SKM-1 treated with dmso at 0.1 percent for 144 hours (cell line): ENCODE data around the gene METTL1.

ENCODE experiments used
- DNase-seq: peaks from one replicate; lab custom pipeline; 2025; ENCODE audit not compliant: unreplicated experiment; lab: John Stamatoyannopoulos, UW

The METTL1 gene

DNA sequence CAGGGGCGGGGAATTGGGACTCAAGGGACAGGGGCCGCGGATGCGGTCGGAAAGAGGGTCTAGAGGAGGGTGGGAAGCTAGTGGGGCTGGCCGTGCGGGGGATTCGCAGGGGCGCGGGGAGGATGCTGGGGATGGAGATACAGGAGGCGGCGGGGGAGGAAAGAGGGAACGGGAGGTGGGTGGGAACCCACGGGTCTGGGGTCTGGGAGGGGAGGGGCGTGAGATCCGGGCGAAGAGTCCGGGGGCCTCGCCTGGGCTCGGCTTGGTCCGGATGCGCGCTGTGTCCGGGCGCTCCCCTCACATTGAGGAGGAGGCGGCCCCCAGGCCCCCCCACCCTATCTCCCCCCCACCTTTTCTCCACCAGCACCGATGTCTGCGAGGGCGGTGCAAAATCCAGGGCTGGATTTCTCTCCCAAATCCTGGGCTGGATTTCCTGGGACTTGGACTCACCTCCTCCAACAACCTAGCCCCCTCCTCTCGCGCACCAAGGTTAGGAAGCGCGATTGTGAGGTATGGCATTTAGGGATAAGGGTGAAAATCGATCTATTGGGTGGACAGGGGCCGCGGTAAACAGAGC lies 33.2 kb downstream of the METTL1 start, which contains the start of gene AGAP2:
TSS of gene AGAP2 (minus strand) at position 82 of the 577 bp plus-strand sequence. CDS start 496 bp downstream, outside the sequence.
- DNase-seq, result no peak

DNA sequence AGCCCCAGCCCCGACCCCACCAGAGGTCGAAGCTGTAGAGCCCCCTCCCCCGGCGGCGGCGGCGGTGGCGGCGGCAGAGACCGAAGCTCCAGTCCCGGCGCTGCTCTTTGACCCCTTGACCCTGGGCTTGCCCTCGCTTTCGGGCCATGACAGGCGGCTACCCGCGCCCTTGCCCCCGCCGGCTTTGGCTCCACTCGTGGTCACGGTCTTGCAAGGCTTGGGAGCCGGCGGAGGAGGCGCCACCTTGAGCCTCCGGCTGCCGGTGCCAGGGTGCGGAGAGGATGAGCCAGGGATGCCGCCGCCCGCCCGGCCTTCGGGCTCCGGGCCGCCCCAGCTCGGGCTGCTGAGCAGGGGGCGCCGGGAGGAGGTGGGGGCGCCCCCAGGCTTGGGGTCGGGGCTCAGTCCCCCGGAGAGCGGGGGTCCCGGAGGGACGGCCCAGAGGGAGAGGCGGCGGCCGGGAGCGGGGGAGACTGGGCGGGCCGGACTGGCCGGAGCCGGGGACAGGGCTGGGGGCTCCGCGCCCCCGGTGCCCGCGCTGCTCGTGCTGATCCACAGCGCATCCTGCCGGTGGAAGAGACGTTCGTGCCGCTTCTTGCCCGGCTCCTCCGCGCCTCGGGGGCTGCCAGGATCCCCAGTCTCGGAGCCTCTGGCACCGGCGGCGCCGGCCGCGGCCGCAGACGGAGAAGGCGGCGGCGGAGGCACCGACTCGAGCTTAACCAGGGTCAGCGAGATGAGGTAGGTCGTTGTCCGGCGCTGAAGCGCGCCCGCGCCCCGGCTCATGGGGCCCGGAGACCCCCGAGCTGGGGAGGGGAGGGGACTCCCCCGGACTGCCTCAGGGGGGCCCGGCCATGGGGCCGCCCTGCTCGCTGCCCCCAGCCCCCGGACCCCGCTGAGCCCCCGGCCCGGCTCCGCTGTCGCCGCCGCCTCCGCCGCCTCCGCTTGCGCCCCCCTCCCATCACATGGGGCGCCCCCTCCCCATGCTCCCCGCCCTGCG lies 34.1 kb downstream of the METTL1 start:
- DNase-seq, result no peak

GRCh38 chr12:57736741-57737466 lies 35.0 kb downstream of the METTL1 start:
- no peak for DNase-seq

- no peak for DNase-seq
These were observed 35.8 kb downstream of the METTL1 start for GRCh38 chr12:57735952-57736740.

- no peak for DNase-seq
These were observed 36.6 kb downstream of the METTL1 start for GRCh38 chr12:57735198-57735855.

DNA sequence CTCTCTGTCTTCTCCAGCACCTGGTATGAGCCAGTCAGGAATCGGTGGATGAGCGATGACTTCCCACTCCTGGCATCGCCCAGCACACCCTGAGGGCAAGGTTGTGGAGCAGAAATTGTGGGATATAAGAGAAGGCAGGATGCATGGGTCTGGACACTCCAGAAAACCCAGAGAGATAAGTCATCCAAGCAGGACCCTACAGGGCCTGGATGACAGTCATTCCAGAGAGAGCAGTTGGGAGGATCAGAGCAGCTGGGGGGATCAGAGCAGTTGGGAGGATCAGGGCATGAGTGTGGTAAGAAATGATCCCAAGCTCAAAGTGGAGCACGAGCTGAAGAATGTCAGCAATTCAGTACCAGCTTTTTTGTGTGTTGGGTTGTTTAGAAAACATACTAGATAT lies 37.3 kb downstream of the METTL1 start:
- DNase-seq, result no peak

GRCh38 chr12:57733928-57734327 lies 38.0 kb downstream of the METTL1 start:
- DNase-seq, result no peak

GRCh38 chr12:57732726-57733593 lies 38.9 kb downstream of the METTL1 start:
- DNase-seq, result no peak

DNA sequence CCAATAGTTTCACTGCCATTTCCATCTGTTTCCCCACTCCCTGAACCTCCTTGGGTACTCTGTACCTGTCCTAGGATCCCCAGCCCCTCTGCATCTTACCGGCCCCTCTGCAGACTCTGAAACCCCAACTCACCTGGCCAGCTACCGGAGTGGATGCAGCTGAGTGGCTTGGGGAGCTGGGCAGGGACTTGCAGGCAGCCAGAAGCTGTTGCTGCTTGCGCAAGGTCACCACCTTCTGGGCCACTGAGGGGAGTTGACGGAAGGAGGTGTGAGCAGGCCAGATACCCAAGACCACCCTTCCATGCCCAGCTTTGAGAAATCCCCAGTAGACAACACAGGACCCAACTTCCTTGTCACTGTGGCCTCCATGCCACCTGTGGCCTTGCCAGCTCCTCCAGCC lies 39.6 kb downstream of the METTL1 start:
- DNase-seq, result no peak

DNA sequence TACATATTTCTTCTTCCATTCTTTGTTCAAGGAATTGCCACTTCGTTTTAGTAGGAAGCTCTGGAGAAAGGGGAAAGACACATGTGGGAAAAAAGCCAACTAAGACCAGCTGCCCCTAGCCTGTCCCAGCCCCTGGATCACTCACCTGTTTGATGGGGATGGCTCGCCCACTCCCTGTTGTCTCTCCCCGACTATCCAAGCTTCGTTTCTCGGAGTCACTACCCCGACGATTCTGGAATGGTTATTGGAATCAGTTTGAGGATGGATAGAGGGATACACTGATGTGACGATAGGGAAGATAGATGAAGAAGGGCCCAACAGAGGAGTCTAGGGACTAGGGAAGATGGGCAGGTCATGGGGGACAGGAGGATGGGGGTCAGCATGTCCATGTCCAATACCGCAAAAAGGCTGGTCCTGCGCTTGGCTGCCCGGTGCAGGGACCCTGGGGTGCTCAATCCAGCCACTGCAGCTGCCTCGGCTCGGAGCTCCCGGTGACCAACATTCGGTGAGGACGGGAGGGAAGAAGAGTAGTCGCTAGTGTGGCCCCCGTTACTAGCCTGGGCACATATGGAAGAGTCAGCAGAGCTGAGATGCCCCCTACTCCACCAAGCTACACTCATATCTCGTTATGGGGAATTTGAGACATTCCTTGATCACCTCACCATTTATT lies 40.4 kb downstream of the METTL1 start:
- DNase-seq, result no peak

DNA sequence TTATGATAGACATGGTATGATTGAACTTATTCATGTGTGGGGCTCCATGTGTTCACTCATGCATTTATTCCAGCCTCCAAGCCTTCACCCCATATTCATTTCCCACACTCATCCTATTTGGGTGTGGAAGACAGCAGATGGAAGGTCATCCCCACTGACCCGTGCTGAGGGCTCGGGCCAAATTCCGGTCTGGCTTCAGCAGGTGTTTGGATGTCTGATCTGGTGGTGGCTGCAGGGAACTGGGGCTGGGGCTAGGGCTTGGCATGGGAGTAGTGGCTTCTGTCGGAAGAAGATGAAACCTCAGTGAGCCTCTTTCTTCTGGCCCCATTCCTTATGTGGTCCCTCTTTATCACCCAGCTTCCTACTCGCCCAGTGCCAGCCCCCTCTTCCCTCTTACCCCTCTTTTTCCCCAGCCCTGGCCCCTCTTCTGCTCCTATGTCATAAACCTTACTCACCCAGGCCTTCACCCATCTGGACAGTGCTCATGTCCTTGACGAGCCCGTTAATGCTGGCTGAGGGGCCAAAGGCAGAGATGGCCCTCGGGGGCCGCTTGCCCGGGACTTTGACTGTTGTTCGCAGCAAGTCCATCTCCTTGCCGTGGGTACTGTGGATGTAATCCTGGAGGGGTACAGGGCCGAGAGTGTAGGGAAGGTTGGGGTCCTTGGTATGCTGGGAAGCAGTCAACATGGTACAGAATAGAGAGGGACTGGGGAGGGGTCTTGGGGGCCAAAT lies 41.4 kb downstream of the METTL1 start:
- DNase-seq, result no peak

DNA sequence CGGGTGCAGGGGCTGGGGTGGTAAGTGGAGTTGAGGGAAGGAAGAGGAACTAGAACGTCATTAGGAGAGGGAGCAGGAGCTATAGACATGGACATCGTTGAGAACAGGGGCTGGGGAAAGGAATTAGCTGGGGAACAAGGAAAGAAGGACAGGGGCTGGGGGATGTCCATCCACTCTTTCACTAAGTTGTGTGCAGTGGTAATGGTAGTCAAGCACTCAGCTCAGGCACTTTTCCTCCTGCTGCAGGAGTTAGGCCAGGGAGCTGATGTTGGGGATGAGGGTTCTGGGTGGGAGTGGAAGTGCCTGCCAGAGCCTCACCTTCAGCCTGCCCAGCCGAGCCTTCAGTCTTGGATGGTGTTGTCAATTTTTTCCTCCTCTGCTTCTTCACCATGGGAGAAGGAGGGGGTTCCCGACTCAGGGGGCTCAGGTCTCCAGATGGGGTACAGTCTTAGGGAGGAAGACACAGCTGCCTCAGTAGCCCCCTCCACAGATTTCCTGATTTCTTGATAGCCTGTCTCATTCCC lies 42.5 kb downstream of the METTL1 start:
- DNase-seq, result no peak

DNA sequence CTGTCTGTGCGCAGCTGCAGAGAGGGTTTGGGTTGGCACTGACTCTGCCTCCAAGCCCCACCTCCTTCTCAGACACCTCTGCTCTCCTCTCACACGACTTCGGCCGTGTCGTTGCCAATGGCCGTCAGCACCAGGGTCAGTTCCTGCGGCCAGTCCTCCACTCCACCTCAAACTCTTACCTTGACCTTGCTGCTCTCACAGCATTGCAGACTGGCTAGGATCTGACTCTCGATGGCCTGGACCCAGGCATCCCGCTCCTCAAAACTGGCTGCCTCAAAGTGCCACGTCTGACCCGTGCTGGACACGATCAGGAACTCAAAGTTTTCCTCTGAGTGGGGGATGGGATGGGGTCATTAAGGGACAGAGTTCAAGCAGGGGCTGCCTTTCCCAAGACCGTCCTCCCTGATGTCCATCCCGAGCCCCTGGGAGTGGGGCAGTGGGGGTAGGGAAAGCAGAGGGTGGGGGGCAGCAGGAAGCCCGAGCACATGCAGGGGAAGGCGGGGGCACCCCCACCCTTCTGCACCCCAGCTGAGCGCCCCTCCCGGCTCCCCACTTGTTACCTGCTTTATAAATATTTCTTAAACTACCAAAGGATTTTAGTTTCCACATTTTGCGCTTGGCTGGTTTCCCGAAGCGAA lies 44.0 kb downstream of the METTL1 start:
- no peak for DNase-seq

GRCh38 chr12:57726884-57727757 lies 44.8 kb downstream of the METTL1 start:
- DNase-seq, result no peak

DNA sequence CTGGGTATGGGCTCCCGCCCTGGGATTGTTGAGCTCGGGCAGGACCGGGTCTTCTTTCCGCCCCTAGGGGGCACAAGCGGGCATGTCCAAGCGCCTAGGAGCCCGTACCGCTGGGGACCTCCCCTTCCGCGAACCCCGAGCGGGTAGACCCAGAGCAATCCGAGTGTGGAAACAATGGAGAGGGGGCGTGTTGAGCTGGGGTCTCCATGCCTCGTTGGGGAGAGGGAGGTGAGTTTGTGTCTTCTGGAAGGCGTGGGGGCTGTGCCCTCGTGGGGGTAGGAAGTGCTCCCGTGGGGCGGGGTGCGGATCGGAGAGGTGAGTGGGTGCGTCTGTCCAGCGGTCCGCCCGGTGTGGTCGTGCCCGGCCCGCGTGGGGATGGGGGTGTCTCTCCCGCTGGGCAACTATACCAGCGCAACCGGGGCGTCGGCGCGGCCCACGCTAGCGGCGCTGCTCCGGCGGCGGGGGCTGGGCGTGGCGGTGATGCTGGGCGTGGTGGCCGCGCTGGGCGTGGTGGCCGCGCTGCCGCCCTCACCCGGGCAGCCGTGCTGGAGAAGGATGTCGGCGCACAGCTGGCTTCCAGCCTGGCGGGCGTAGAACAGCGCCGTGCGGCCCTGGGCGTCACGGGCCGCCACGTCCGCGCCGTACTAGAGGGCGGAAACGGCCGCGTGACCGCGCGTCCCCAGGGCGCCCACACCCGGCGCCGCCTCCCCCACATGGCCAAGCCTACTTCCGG lies 45.6 kb downstream of the METTL1 start:
- DNase-seq, result no peak

- no peak for DNase-seq
These were observed 46.1 kb downstream of the METTL1 start for GRCh38 chr12:57725851-57726150.
